Thyroid gland (tissue), 4 donors: Measurements from ENCODE around the gene ABCC9. TPM values are rescaled to one million over a fixed set of nuclear protein-coding genes. Genes with fewer than 3 reads are reported as not detected.

Experiments
- DNase-seq, 2 donors: peaks; one replicate each; pipeline ENCODE4 v3.0.0-alpha.2; 2019
- H3K27ac ChIP-seq, 3 donors: fragments of 200-600 bp; sonication (generic); 1 replicate in 2 of 3; 2 replicates in 1 of 3; pipeline ENCODE4 v1.5.1; 2016 to 2019; ENCODE audit warnings: mild to moderate bottlenecking in 1 of 3, moderate library complexity in 1 of 3
- H3K27me3 ChIP-seq: fragments of 200-600 bp; sonication (generic); one replicate; pipeline ENCODE4 v1.5.1; 2019
- H3K36me3 ChIP-seq, 2 donors: fragments of 200-600 bp; sonication (generic); one replicate each; pipeline ENCODE4 v1.5.1; 2016 to 2019
- H3K4me1 ChIP-seq, 2 donors: fragments of 200-600 bp; sonication (generic); one replicate each; pipeline ENCODE4 v1.5.1; 2017 to 2019
- H3K4me3 ChIP-seq, 3 donors: fragments of 200-600 bp; sonication (generic); replicated peaks in 1 of 3; 1 replicate in 2 of 3; 2 replicates in 1 of 3; pipeline ENCODE4 v1.5.1; 2016; ENCODE audit warnings: mild to moderate bottlenecking in 1 of 3
- H3K9me3 ChIP-seq: fragments of 200-600 bp; sonication (generic); one replicate; pipeline ENCODE4 v1.5.1; 2017
- CTCF ChIP-seq, 6 experiments: fragments of 200-600 bp in 3 of 6; fragments of 450-650 bp in 3 of 6; sonication (generic) in 3 of 6; IDR thresholded peaks; one replicate each; pipeline ENCODE4 v1.5.1; 2016 to 2019; ENCODE audit warnings: antibody characterized with exemption in 6 of 6, mild to moderate bottlenecking in 2 of 6, inconsistent platforms in 1 of 6, moderate library complexity in 1 of 6
- POLR2A ChIP-seq, 2 donors: fragments of 450-650 bp; IDR thresholded peaks; one replicate each; pipeline ENCODE4 v1.6.1; 2017; ENCODE audit warnings: antibody characterized with exemption in 2 of 2, mild to moderate bottlenecking in 2 of 2, moderate library complexity in 1 of 2
- WGBS, 2 donors: methylation state at CpG; one replicate each; pipeline ENCODE4 v1.1.5; 2017; 5-methylcytosine and 5-hydroxymethylcytosine counted together
- intact Hi-C: fragments of 100-400 bp; cut with DNase I; formaldehyde crosslinking; loops from one replicate; pipeline ENCODE4 v1.15.1; 2023
- small RNA-seq: library from RNA; depleted of rRNA; stranded (forward); fragments of <200 nt; gene quantifications from one replicate; pipeline ENCODE3, GENCODE V24; 2016
- total RNA-seq, 4 donors: library from RNA; depleted of rRNA; stranded (reverse); fragments of >200 nt; gene quantifications; one replicate each; pipeline ENCODE4 v1.2.3, GENCODE V29; 2016

ABCC9 gene
- total RNA-seq, 4 donors from 2014 or later: 10.5 to 46.8 (median 26.0) TPM

- no peak for DNase-seq
- intact Hi-C loops: no loop called here
- H3K9me3 ChIP-seq: no peaks in the 10 kb centered on the region
- no peak overlapping the region for H3K4me3 ChIP-seq
- no peaks in the 10 kb centered on the region for H3K4me1 ChIP-seq
- H3K27ac ChIP-seq: no peak overlapping the region
- no peaks in the 10 kb centered on the region for H3K27me3 ChIP-seq
- no peaks in the 10 kb centered on the region for H3K36me3 ChIP-seq
- no peak for TF ChIP-seq CTCF (IDR thresholded peaks at IDR 0.05)
- WGBS, 2 donors: 85 to 92% methylated on average over 2 of the region's 2 CpGs
These were observed 177.7 kb downstream of the ABCC9 start for GRCh38 chr12:21763531-21763930.

GRCh38 chr12:21759737-21760136, 181.5 kb downstream of the ABCC9 start:
- TF ChIP-seq POLR2A (IDR thresholded peaks at IDR 0.05) (no peak), CTCF (IDR thresholded peaks at IDR 0.05) (no peak)
- WGBS, 2 donors: 88 to 93% methylated on average over 5 of the region's 5 CpGs
- intact Hi-C loops: no loop called here
- DNase-seq: no peak
- no peak overlapping the region for H3K27ac ChIP-seq
- H3K4me3 ChIP-seq: no peak overlapping the region
- no peaks in the 10 kb centered on the region for H3K36me3 ChIP-seq
- H3K4me1 ChIP-seq: no peaks in the 10 kb centered on the region
- H3K9me3 ChIP-seq: no peaks in the 10 kb centered on the region
- H3K27me3 ChIP-seq: no peaks in the 10 kb centered on the region

- DNase-seq: no peak
- H3K27me3 ChIP-seq: no peaks in the 10 kb centered on the region
- 75 to 85% methylated on average over 2 of the region's 2 CpGs for WGBS, 2 donors
- intact Hi-C loops: no loop called here
- H3K4me1 ChIP-seq: no peaks in the 10 kb centered on the region
- no peak for TF ChIP-seq CTCF (IDR thresholded peaks at IDR 0.05)
- TF ChIP-seq POLR2A (IDR thresholded peaks at IDR 0.05): no peak
- no peak overlapping the region for H3K4me3 ChIP-seq
- no peaks in the 10 kb centered on the region for H3K36me3 ChIP-seq
- no peak overlapping the region for H3K27ac ChIP-seq
- H3K9me3 ChIP-seq: no peaks in the 10 kb centered on the region
These were observed 183.5 kb downstream of the ABCC9 start for GRCh38 chr12:21757735-21758134.

- TF ChIP-seq POLR2A (IDR thresholded peaks at IDR 0.05) (no peak), CTCF (IDR thresholded peaks at IDR 0.05) (no peak)
- Histone ChIP-seq H3K4me1 (no peaks in the 10 kb centered on the region), H3K9me3 (no peaks in the 10 kb centered on the region), H3K27me3 (no peaks in the 10 kb centered on the region), H3K27ac (no peak overlapping the region), H3K4me3 (no peak overlapping the region), H3K36me3 (no peaks in the 10 kb centered on the region)
- intact Hi-C loops: no loop called here
- WGBS, 2 donors: 91 to 93% methylated on average over 4 of the region's 4 CpGs
- DNase-seq: no peak
These were observed 184.5 kb downstream of the ABCC9 start for GRCh38 chr12:21756699-21757098.

GRCh38 chr12:21751517-21751916, 189.7 kb downstream of the ABCC9 start:
- Histone ChIP-seq H3K9me3 (no peaks in the 10 kb centered on the region), H3K27ac (no peak overlapping the region), H3K27me3 (no peaks in the 10 kb centered on the region), H3K36me3 (no peaks in the 10 kb centered on the region), H3K4me1 (no peaks in the 10 kb centered on the region), H3K4me3 (no peak overlapping the region)
- 19 to 27% methylated on average over 4 of the region's 4 CpGs for WGBS, 2 donors
- intact Hi-C loops: no loop called here
- DNase-seq: no peak
- TF ChIP-seq POLR2A (IDR thresholded peaks at IDR 0.05): no peak
- no peak for TF ChIP-seq CTCF (IDR thresholded peaks at IDR 0.05)

Small RNA genes within 50 kb of the gene (small RNA-seq; reads per million reads assigned to genes)
- gene AC008250.2: not detected

Other genes with a start within 250 kb of the ABCC9 start
- gene KCNJ8, start 166.7 kb downstream of the ABCC9 start, total RNA-seq: 10 to 100 TPM; 11.6 to 24.1 (median 17.7) TPM
- 10 to 100 TPM; 24.1 to 32.7 (median 26.3) TPM for gene CMAS, start 104.8 kb upstream of the ABCC9 start, total RNA-seq